Erythroblast (primary cell): ENCODE results near the gene C3.

Experiments
- GATA1 ChIP-seq: IDR thresholded peaks from 2 replicates; pipeline ENCODE4 v1.6.1; 2011; ENCODE audit warnings: low read depth, mild to moderate bottlenecking, control low read depth, low read length, moderate library complexity
- POLR2A ChIP-seq: IDR thresholded peaks from 2 replicates; pipeline ENCODE4 v1.6.1; 2011; ENCODE audit warnings: mild to moderate bottlenecking, low read length

GRCh38 chr19:6676288-6676687 lies 44.2 kb downstream of the C3 start:
- TF ChIP-seq POLR2A = no peak
- TF ChIP-seq GATA1 = no peak
